Coronary artery (tissue), 2 donors: Measurements from ENCODE around the gene DSE.

Source experiments
- DNase-seq: peaks from one replicate; pipeline ENCODE4 v3.0.0-alpha.2; 2017; ENCODE audit warnings: low spot score
- H3K27ac ChIP-seq, 2 donors: fragments of 200-600 bp; sonication (generic); one replicate each; pipeline ENCODE4 v1.5.1; 2016 to 2019
- H3K4me3 ChIP-seq: fragments of 200-600 bp; sonication (generic); 2 replicates; pipeline ENCODE4 v1.5.1; 2016; ENCODE audit warnings: mild to moderate bottlenecking, moderate library complexity
- CTCF ChIP-seq: fragments of 200-600 bp; sonication (generic); IDR thresholded peaks from one replicate; pipeline ENCODE4 v1.5.1; 2019; ENCODE audit warnings: antibody characterized with exemption

DSE gene

GRCh38 chr6:116449565-116449964, 78.8 kb downstream of the DSE start:
- no peak for DNase-seq
- TF ChIP-seq CTCF = no peak
- Histone ChIP-seq H3K4me3 (no peak overlapping the region), H3K27ac (no peak overlapping the region)

GRCh38 chr6:116450185-116450710, 79.5 kb downstream of the DSE start:
- TF ChIP-seq CTCF = no peak
- Histone ChIP-seq H3K4me3 (no peak overlapping the region), H3K27ac (no peak overlapping the region)
- no peak for DNase-seq

GRCh38 chr6:116450769-116451740, 80.3 kb downstream of the DSE start:
- DNase-seq = no peak

GRCh38 chr6:116451916-116452315, 81.2 kb downstream of the DSE start:
- no peak overlapping the region for H3K27ac ChIP-seq
- TF ChIP-seq CTCF = no peak
- no peak for DNase-seq
- H3K4me3 ChIP-seq = no peak overlapping the region

More at GRCh38 chr6:116450769-116451740, 80.3 kb downstream of the DSE start:
- Histone ChIP-seq H3K4me3 (no peak overlapping the region), H3K27ac (no peak overlapping the region)
- TF ChIP-seq CTCF = no peak

GRCh38 chr6:116452531-116452930, 81.8 kb downstream of the DSE start:
- no peak for DNase-seq
- no peak overlapping the region for H3K27ac ChIP-seq
- TF ChIP-seq CTCF = no peak
- no peak overlapping the region for H3K4me3 ChIP-seq

GRCh38 chr6:116456106-116456505, 85.4 kb downstream of the DSE start:
- no peak for TF ChIP-seq CTCF
- H3K4me3 ChIP-seq = no peak overlapping the region
- DNase-seq = no peak
- H3K27ac ChIP-seq = no peak overlapping the region

- no peak for TF ChIP-seq CTCF
- no peak for DNase-seq
- no peak overlapping the region for H3K27ac ChIP-seq
- no peak overlapping the region for H3K4me3 ChIP-seq
Observed at GRCh38 chr6:116456927-116457326, 86.2 kb downstream of the DSE start.
